HCT116 (cell line): Measurements from ENCODE around the gene POLR2C. TPM values are rescaled to one million over a fixed set of nuclear protein-coding genes. Genes with fewer than 3 reads are reported as not detected.

Experiments used
- ATAC-seq: fragments of 200-7000 bp; cut with Tn5 transposase; 2 replicates; pipeline ENCODE4 v1.9.1; 2020; ENCODE audit warnings: mild to moderate bottlenecking, moderate library complexity
- BruUV-seq: library from RNA; stranded (reverse); fragments of 400-500 nt; replicated peaks from 2 replicates; lab custom pipeline; 2021; lab: Mats Ljungman, UMichigan
- CTCF ChIA-PET: fragments of 300-600 bp; sonication (Branson Sonifier 250); formaldehyde crosslinking; loops from one replicate; lab custom pipeline; 2021; ENCODE audit warnings: antibody characterized with exemption; lab: Charles Lee
- POLR2A ChIA-PET: fragments of 300-600, 350-600 bp; sonication (Branson Sonifier 250); formaldehyde crosslinking; loops from one replicate; lab custom pipeline; 2021; ENCODE audit warnings: antibody characterized with exemption; lab: Charles Lee
- RAD21 ChIA-PET, 2 experiments: fragments of 300-600 bp; sonication (Branson Sonifier 250); formaldehyde crosslinking; loops; one replicate each; lab custom pipeline; 2023; ENCODE audit warnings: low total read pairs in 2 of 2; ENCODE audit not compliant: uncharacterized antibody in 2 of 2, unreplicated experiment in 2 of 2, low non-redundant PET in 1 of 2; lab: Charles Lee
- DNase-seq: peaks from one replicate; pipeline ENCODE4 v3.0.0-alpha.2; 2010; ENCODE audit warnings: low read depth, low spot score
- H2AFZ ChIP-seq: fragments of 200-600 bp; shearing (Covaris generic), sonication (generic); 2 replicates; pipeline ENCODE4 v1.6.1; 2017; ENCODE audit warnings: low read depth, mixed run types, mixed read lengths, antibody characterized with exemption, low read length; ENCODE audit not compliant: poor library complexity, severe bottlenecking
- H3K27ac ChIP-seq: 2 replicates; pipeline ENCODE4 v1.5.1; 2012; ENCODE audit warnings: low read depth, low read length
- H3K27me3 ChIP-seq: fragments of 200-600 bp; sonication (generic); 2 replicates; pipeline ENCODE4 v1.6.1; 2016; ENCODE audit warnings: mixed run types, low read length, mixed read lengths; ENCODE audit not compliant: insufficient read depth
- H3K36me3 ChIP-seq, 2 experiments: fragments of 200-500 bp in 1 of 2; fragments of 200-600 bp in 1 of 2; sonication (Bioruptor generic) in 1 of 2; sonication (generic) in 1 of 2; 2 replicates each; pipeline versions ENCODE4 v1.5.1 to v1.6.1; 2014 to 2016; ENCODE audit warnings: low read length in 2 of 2, inconsistent platforms in 1 of 2, mixed read lengths in 1 of 2, mixed run types in 1 of 2; ENCODE audit not compliant: insufficient read depth in 2 of 2, control insufficient read depth in 1 of 2
- H3K4me1 ChIP-seq, 2 experiments: fragments of 200-600 bp in 1 of 2; sonication (generic) in 1 of 2; 2 replicates each; pipeline versions ENCODE4 v1.5.1 to v1.6.1; 2012 to 2017; ENCODE audit warnings: low read length in 2 of 2, inconsistent platforms in 1 of 2, mild to moderate bottlenecking in 1 of 2, mixed read lengths in 1 of 2, mixed run types in 1 of 2, moderate library complexity in 1 of 2; ENCODE audit not compliant: insufficient read depth in 2 of 2, control insufficient read depth in 1 of 2
- H3K4me2 ChIP-seq: fragments of 200-600 bp; sonication (generic); 2 replicates; pipeline ENCODE4 v1.6.1; 2017; ENCODE audit warnings: mixed run types, low read length, mixed read lengths
- H3K4me3 ChIP-seq, 2 experiments: fragments of 200-600 bp in 1 of 2; sonication (generic) in 1 of 2; replicated peaks in 1 of 2; 2 replicates each; pipeline ENCODE4 v1.5.1; 2011 to 2016; ENCODE audit warnings: low read length in 2 of 2, control low read depth in 1 of 2, low read depth in 1 of 2, mild to moderate bottlenecking in 1 of 2, mixed read lengths in 1 of 2, mixed run types in 1 of 2
- H3K79me2 ChIP-seq: fragments of 200-600 bp; sonication (generic); 2 replicates; pipeline ENCODE4 v1.6.1; 2017; ENCODE audit warnings: mild to moderate bottlenecking, mixed run types, low read length, moderate library complexity, mixed read lengths; ENCODE audit not compliant: insufficient read depth
- H3K9ac ChIP-seq: fragments of 200-600 bp; sonication (generic); 2 replicates; pipeline ENCODE4 v1.6.1; 2016; ENCODE audit warnings: low read length, mixed read lengths
- H3K9me2 ChIP-seq: fragments of 200-600 bp; sonication (generic), shearing (Covaris generic); 2 replicates; pipeline ENCODE4 v1.6.1; 2017; ENCODE audit warnings: mixed run types, mild to moderate bottlenecking, moderate library complexity; ENCODE audit not compliant: insufficient read depth
- H3K9me3 ChIP-seq, 2 experiments: fragments of 200-500 bp in 1 of 2; fragments of 200-600 bp in 1 of 2; sonication (Bioruptor generic) in 1 of 2; sonication (generic) in 1 of 2; 2 replicates each; pipeline ENCODE4 v1.6.1; 2014 to 2017; ENCODE audit warnings: low read length in 2 of 2, mixed read lengths in 2 of 2, inconsistent platforms in 1 of 2, low read depth in 1 of 2, mild to moderate bottlenecking in 1 of 2, mixed run types in 1 of 2, moderate library complexity in 1 of 2; ENCODE audit not compliant: control insufficient read depth in 1 of 2, insufficient read depth in 1 of 2
- H4K20me1 ChIP-seq: fragments of 200-600 bp; sonication (generic), shearing (Covaris generic); 2 replicates; pipeline ENCODE4 v1.6.1; 2017; ENCODE audit warnings: mixed run types, mild to moderate bottlenecking, moderate library complexity; ENCODE audit not compliant: insufficient read depth
- CBX3 ChIP-seq: IDR thresholded peaks from 2 replicates; pipeline ENCODE4 v1.6.1; 2012; ENCODE audit warnings: low read depth
- EGR1 ChIP-seq: IDR thresholded peaks from 2 replicates; pipeline ENCODE4 v1.6.1; 2012; ENCODE audit warnings: low read depth
- FOSL1 ChIP-seq: IDR thresholded peaks from 2 replicates; pipeline ENCODE4 v1.6.1; 2012; ENCODE audit warnings: low read depth
- JUND ChIP-seq: IDR thresholded peaks from 2 replicates; pipeline ENCODE4 v1.6.1; 2012
- RAD21 ChIP-seq: IDR thresholded peaks from 2 replicates; pipeline ENCODE4 v1.6.1; 2012; ENCODE audit warnings: low read depth, mild to moderate bottlenecking
- SIN3A ChIP-seq: IDR thresholded peaks from 2 replicates; pipeline ENCODE4 v1.6.1; 2012; ENCODE audit warnings: low read depth
- TCF7L2 ChIP-seq: IDR thresholded peaks from 2 replicates; pipeline ENCODE4 v1.7.0; 2011; ENCODE audit warnings: borderline replicate concordance, inconsistent platforms; ENCODE audit not compliant: insufficient read depth, insufficient read length; ENCODE audit errors: extremely low read depth
- YY1 ChIP-seq: IDR thresholded peaks from 2 replicates; pipeline ENCODE4 v1.6.1; 2011; ENCODE audit warnings: low read length, low read depth, moderate library complexity, mild to moderate bottlenecking; ENCODE audit not compliant: insufficient replicate concordance; ENCODE audit errors: extremely low read depth
- ZFX ChIP-seq: fragments of 450-650 bp; IDR thresholded peaks from 2 replicates; pipeline ENCODE4 v1.6.1; 2017
- ZNF274 ChIP-seq: fragments of 200-500 bp; sonication (Bioruptor generic); IDR thresholded peaks from 2 replicates; pipeline ENCODE4 v1.6.1; 2014; ENCODE audit warnings: mild to moderate bottlenecking, low read depth, low read length, inconsistent platforms
- intact Hi-C: fragments of 100-400 bp; cut with micrococcal nuclease; formaldehyde crosslinking; loops from 2 replicates; pipeline ENCODE4 v1.10.0; 2022
- total RNA-seq: library from RNA; stranded (reverse); gene quantifications from one replicate; pipeline ENCODE4 v1.2.1, GENCODE V29; 2021; ENCODE audit not compliant: unreplicated experiment
- TF ChIP-seq, protein P1 (sequence below): IDR thresholded peaks from 2 replicates; pipeline ENCODE4 v1.6.1; 2012
- TF ChIP-seq, protein P2 (sequence below): IDR thresholded peaks from 2 replicates; pipeline ENCODE4 v1.6.1; 2012; ENCODE audit warnings: low read depth

Gene POLR2C
- total RNA-seq, 1 experiment from 2014 or later = 74.4 TPM

DNA sequence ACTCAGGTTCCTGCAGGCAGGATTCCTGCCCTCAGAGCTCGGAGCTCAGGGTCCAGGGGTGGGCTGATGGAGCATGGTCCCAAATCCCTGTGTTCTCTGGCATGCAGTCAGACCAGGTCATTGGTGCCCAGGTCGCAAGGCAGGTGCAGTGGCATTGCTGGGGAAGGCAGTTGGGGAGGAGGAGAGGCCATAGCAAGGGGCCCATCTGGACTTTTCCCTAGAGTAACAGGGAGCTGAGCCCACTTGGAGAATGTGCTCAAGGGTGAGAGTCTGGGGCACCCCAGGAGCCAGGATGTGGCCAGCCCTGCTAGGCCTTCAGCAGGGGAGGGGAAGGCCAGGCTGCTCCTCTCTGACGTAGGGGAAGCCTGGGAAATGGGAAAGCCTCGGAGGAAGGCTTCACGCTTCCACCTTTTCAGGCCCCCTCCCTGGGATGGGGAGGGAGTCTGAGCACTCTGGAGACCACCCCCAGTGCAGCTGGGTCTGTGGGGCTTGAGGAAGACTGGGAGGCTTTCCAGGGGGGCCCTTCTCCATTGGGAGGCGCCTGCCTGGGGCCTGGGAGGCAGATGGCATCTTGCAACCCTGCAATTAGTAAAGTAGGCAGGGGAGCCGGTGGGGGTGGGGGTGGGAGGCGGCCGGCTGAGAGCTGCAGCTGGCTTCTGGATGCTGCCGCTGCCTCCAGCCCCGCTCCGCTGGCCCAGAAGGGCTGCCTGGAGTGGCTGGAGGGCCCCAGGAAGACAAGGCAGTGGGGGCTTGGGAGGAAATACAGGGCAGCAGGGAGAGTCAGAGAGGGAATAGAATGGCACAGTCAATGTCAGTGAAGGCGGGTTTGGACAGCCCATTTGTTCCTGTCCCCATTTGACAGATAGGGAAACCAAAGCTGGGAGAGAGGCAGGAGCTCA, 44.9 kb downstream of the POLR2C start:
- POLR2A ChIA-PET = no interaction called here
- TF ChIP-seq ZNF274 (no peak), YY1 (no peak), CBX3 (no peak), TCF7L2 (no peak), SIN3A (no peak), FOSL1 (no peak), RAD21 (no peak), EGR1 (no peak), JUND (no peak), ZFX (no peak)
- TF ChIP-seq, protein P1, sequence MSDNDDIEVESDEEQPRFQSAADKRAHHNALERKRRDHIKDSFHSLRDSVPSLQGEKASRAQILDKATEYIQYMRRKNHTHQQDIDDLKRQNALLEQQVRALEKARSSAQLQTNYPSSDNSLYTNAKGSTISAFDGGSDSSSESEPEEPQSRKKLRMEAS = no peak
- TF ChIP-seq, protein P2, sequence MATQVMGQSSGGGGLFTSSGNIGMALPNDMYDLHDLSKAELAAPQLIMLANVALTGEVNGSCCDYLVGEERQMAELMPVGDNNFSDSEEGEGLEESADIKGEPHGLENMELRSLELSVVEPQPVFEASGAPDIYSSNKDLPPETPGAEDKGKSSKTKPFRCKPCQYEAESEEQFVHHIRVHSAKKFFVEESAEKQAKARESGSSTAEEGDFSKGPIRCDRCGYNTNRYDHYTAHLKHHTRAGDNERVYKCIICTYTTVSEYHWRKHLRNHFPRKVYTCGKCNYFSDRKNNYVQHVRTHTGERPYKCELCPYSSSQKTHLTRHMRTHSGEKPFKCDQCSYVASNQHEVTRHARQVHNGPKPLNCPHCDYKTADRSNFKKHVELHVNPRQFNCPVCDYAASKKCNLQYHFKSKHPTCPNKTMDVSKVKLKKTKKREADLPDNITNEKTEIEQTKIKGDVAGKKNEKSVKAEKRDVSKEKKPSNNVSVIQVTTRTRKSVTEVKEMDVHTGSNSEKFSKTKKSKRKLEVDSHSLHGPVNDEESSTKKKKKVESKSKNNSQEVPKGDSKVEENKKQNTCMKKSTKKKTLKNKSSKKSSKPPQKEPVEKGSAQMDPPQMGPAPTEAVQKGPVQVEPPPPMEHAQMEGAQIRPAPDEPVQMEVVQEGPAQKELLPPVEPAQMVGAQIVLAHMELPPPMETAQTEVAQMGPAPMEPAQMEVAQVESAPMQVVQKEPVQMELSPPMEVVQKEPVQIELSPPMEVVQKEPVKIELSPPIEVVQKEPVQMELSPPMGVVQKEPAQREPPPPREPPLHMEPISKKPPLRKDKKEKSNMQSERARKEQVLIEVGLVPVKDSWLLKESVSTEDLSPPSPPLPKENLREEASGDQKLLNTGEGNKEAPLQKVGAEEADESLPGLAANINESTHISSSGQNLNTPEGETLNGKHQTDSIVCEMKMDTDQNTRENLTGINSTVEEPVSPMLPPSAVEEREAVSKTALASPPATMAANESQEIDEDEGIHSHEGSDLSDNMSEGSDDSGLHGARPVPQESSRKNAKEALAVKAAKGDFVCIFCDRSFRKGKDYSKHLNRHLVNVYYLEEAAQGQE = no peak
- TF ChIP-seq, all 23 proteins: peak for 0
- H3K9me3 ChIP-seq = no peaks in the 10 kb centered on the region
- intact Hi-C loops = no loop called here
- H3K9ac ChIP-seq = no peak overlapping the region
- H3K4me1 ChIP-seq = no peaks in the 10 kb centered on the region
- no peak overlapping the region for H2AFZ ChIP-seq
- H3K79me2 ChIP-seq = no peaks in the 10 kb centered on the region
- DNase-seq (no peak), ATAC-seq (no peak)
- no TSS peak for BruUV-seq
- H3K4me3 ChIP-seq = no peak overlapping the region
- H3K9me2 ChIP-seq = no peaks in the 10 kb centered on the region
- no peaks in the 10 kb centered on the region for H3K27me3 ChIP-seq
- H4K20me1 ChIP-seq = no peaks in the 10 kb centered on the region
- ChIA-PET RAD21 (no interaction called here), CTCF (interaction anchor here (1.0 kb wide), 1 partner anchor 12 kb away, joined by 3 read pairs; no protein-coding TSS in a partner anchor)
- H3K4me2 ChIP-seq = no peak overlapping the region
- H3K36me3 ChIP-seq = no peaks in the 10 kb centered on the region
- H3K27ac ChIP-seq = no peak overlapping the region
